Mammary epithelial cell (primary cell): ENCODE measurements around the gene LTA4H.

Experiments
- CTCF ChIP-seq, 2 donors: IDR thresholded peaks in 1 of 2; conservative IDR thresholded peaks in 1 of 2; 2 replicates each; pipeline ENCODE4 v1.5.1; 2011 to 2012; ENCODE audit warnings: inconsistent platforms in 2 of 2, low read length in 2 of 2, mild to moderate bottlenecking in 2 of 2, control low read depth in 1 of 2, low read depth in 1 of 2; ENCODE audit not compliant: insufficient read depth in 1 of 2; ENCODE audit errors: extremely low read depth in 1 of 2
- EZH2 ChIP-seq: IDR thresholded peaks from 2 replicates; pipeline ENCODE4 v1.6.1; 2012; ENCODE audit warnings: low read length, inconsistent platforms, borderline replicate concordance

GRCh38 chr12:95966287-95966870 is 69.0 kb downstream of the LTA4H start:
- no peak for TF ChIP-seq CTCF (conservative IDR thresholded peaks at IDR 0.05 in 1 of 2, IDR thresholded peaks at IDR 0.05 in 1 of 2; ENCODE audit: extremely low read depth in 1 of 2, insufficient read depth in 1 of 2, low read depth in 1 of 2, low read length in 2 of 2)
- no peak for TF ChIP-seq EZH2
